GM10266 (cell line): ENCODE measurements around the gene ZNF417.
A peak's percentile ranks its signal among the peaks of the same experiment; 100 is the strongest.
"Not testable (repeated sequence)": the region's sequence is repeated elsewhere in the genome, so short reads cannot be mapped to it uniquely, and the experiment has no call there.

Experiments used
- DNase-seq: peaks from one replicate; pipeline ENCODE4 v3.0.0; 2012; ENCODE audit errors: extremely low spot score
- CTCF ChIP-seq: IDR thresholded peaks from 2 replicates; pipeline ENCODE4 v1.5.1; 2012; ENCODE audit warnings: mild to moderate bottlenecking, low read depth; ENCODE audit not compliant: control insufficient read depth, insufficient read depth; ENCODE audit errors: missing control alignments

ZNF417 gene

GRCh38 chr19:57905258-57905657, 11.1 kb downstream of the ZNF417 start:
- DNase-seq, result no peak
- TF ChIP-seq CTCF, result no peak

- DNase-seq, result no peak
- TF ChIP-seq CTCF, result no peak
Observed at GRCh38 chr19:57903618-57904184, 12.7 kb downstream of the ZNF417 start.

- DNase-seq, result no peak
- TF ChIP-seq CTCF, result no peak
Observed at GRCh38 chr19:57900311-57900710, 16.1 kb downstream of the ZNF417 start.

GRCh38 chr19:57890706-57891105, 25.7 kb downstream of the ZNF417 start:
- not testable (repeated sequence) for DNase-seq

GRCh38 chr19:57888560-57889231, 27.7 kb downstream of the ZNF417 start, which contains the start of gene ZNF814:
Gene ZNF814 (minus strand): TSS chr19:57889037. CDS start chr19:57888802, 235 bp downstream.
- DNase-seq, result peak; percentile 53
- TF ChIP-seq CTCF, result peak; percentile 34

GRCh38 chr19:57888107-57888559, 28.3 kb downstream of the ZNF417 start:
- TF ChIP-seq CTCF, result no peak
- DNase-seq, result no peak

- no peak for DNase-seq
Observed at GRCh38 chr19:57887195-57887941, 29.0 kb downstream of the ZNF417 start.

More at GRCh38 chr19:57887195-57887941, 29.0 kb downstream of the ZNF417 start:
- no peak for TF ChIP-seq CTCF
